IMR-90 (cell line): ENCODE results near the gene ATP8B4. TPM values are rescaled to one million over a fixed set of nuclear protein-coding genes. Genes with fewer than 3 reads are reported as not detected.

Source experiments
- ATAC-seq: fragments of 200-7000 bp; cut with Tn5 transposase; 2 replicates; pipeline ENCODE4 v1.9.1; 2020; ENCODE audit warnings: low read depth, mild to moderate bottlenecking, moderate library complexity
- BruUV-seq: library from RNA; stranded (reverse); fragments of 400-500 nt; replicated peaks from 2 replicates; lab custom pipeline; 2021; lab: Mats Ljungman, UMichigan
- CTCF ChIA-PET: fragments of 300-600 bp; formaldehyde crosslinking; extraction: SDS; loops from one replicate; lab custom pipeline; 2021; ENCODE audit warnings: antibody characterized with exemption; lab: Yijun Ruan, JAX
- POLR2A ChIA-PET: fragments of 300-600 bp; sonication (Branson Sonifier 250); formaldehyde crosslinking; loops from one replicate; lab custom pipeline; 2022; ENCODE audit warnings: antibody characterized with exemption; ENCODE audit not compliant: unreplicated experiment; lab: Charles Lee
- DNase-seq: peaks from one replicate; pipeline ENCODE4 v3.0.0; 2013
- H2AFZ ChIP-seq: replicated peaks from 2 replicates; pipeline ENCODE3; 2013; ENCODE audit warnings: low read length, mild to moderate bottlenecking; ENCODE audit not compliant: poor library complexity
- H2AK5ac ChIP-seq: 2 replicates; pipeline ENCODE4 v1.6.1; 2013; ENCODE audit warnings: low read depth, low read length, inconsistent platforms
- H2AK9ac ChIP-seq: replicated peaks from 2 replicates; pipeline ENCODE3; 2013; ENCODE audit warnings: mild to moderate bottlenecking, low read depth, low read length, moderate library complexity; ENCODE audit not compliant: poor library complexity
- H2BK120ac ChIP-seq: 2 replicates; pipeline ENCODE4 v1.6.1; 2013; ENCODE audit warnings: low read depth, low read length, inconsistent platforms
- H2BK15ac ChIP-seq: 3 replicates; pipeline ENCODE4 v1.6.1; 2013; ENCODE audit warnings: low read depth, low read length, inconsistent platforms
- H2BK20ac ChIP-seq: 2 replicates; pipeline ENCODE4 v1.6.1; 2013; ENCODE audit warnings: low read depth, mild to moderate bottlenecking, inconsistent platforms, low read length, moderate library complexity
- H2BK5ac ChIP-seq: 2 replicates; pipeline ENCODE4 v1.6.1; 2013; ENCODE audit warnings: mild to moderate bottlenecking, low read depth, low read length, inconsistent platforms; ENCODE audit not compliant: poor library complexity, severe bottlenecking
- H3K14ac ChIP-seq: replicated peaks from 2 replicates; pipeline ENCODE4 v1.6.1; 2013; ENCODE audit warnings: low read depth, low read length, inconsistent platforms
- H3K18ac ChIP-seq: 2 replicates; pipeline ENCODE4 v1.6.1; 2013; ENCODE audit warnings: low read depth, low read length, control low read depth
- H3K23ac ChIP-seq: 2 replicates; pipeline ENCODE4 v1.6.1; 2013; ENCODE audit warnings: low read depth, low read length, inconsistent platforms
- H3K27ac ChIP-seq: 2 replicates; pipeline ENCODE4 v1.5.1; 2013; ENCODE audit warnings: mild to moderate bottlenecking, control low read depth, low read length; ENCODE audit not compliant: insufficient read depth
- H3K27me3 ChIP-seq: 2 replicates; pipeline ENCODE4 v1.6.1; 2013; ENCODE audit warnings: low read length; ENCODE audit not compliant: control insufficient read depth, insufficient read depth
- H3K36me3 ChIP-seq: 2 replicates; pipeline ENCODE4 v1.6.1; 2013; ENCODE audit warnings: low read length, mixed read lengths; ENCODE audit not compliant: control insufficient read depth, insufficient read depth
- H3K4ac ChIP-seq: 2 replicates; pipeline ENCODE4 v1.6.1; 2013; ENCODE audit warnings: low read depth, low read length, inconsistent platforms
- H3K4me1 ChIP-seq: 2 replicates; pipeline ENCODE4 v1.6.1; 2013; ENCODE audit warnings: low read length, mixed read lengths; ENCODE audit not compliant: control insufficient read depth, insufficient read depth
- H3K4me2 ChIP-seq: 2 replicates; pipeline ENCODE4 v1.6.1; 2013; ENCODE audit warnings: low read depth, mild to moderate bottlenecking, control low read depth, low read length, moderate library complexity
- H3K4me3 ChIP-seq: 2 replicates; pipeline ENCODE4 v1.5.1; 2013; ENCODE audit warnings: low read depth, mild to moderate bottlenecking, control low read depth, low read length, moderate library complexity; ENCODE audit not compliant: insufficient read depth
- H3K56ac ChIP-seq: 2 replicates; pipeline ENCODE4 v1.6.1; 2013; ENCODE audit warnings: low read length, inconsistent platforms; ENCODE audit not compliant: insufficient read depth; ENCODE audit errors: extremely low read depth
- H3K79me1 ChIP-seq, 2 experiments: 2 replicates each; pipeline ENCODE4 v1.6.1; 2013; ENCODE audit warnings: low read length in 2 of 2, inconsistent platforms in 1 of 2, low read depth in 1 of 2
- H3K9ac ChIP-seq: 2 replicates; pipeline ENCODE4 v1.6.1; 2013; ENCODE audit warnings: low read depth, low read length, control low read depth
- H3K9me1 ChIP-seq: 2 replicates; pipeline ENCODE4 v1.6.1; 2013; ENCODE audit warnings: low read length, inconsistent platforms; ENCODE audit not compliant: insufficient read depth
- H3K9me3 ChIP-seq: 2 replicates; pipeline ENCODE4 v1.6.1; 2013; ENCODE audit warnings: low read length; ENCODE audit not compliant: control insufficient read depth, insufficient read depth
- H4K20me1 ChIP-seq: 2 replicates; pipeline ENCODE4 v1.6.1; 2013; ENCODE audit warnings: low read length, inconsistent platforms; ENCODE audit not compliant: insufficient read depth
- H4K5ac ChIP-seq: 2 replicates; pipeline ENCODE4 v1.6.1; 2013; ENCODE audit warnings: mild to moderate bottlenecking, low read depth, low read length, control low read depth
- H4K8ac ChIP-seq, 2 experiments: 2 replicates each; pipeline ENCODE4 v1.6.1; 2013; ENCODE audit warnings: low read depth in 2 of 2, low read length in 2 of 2, control low read depth in 1 of 2, inconsistent platforms in 1 of 2
- H4K91ac ChIP-seq: 2 replicates; pipeline ENCODE4 v1.6.1; 2013; ENCODE audit warnings: low read depth, low read length, inconsistent platforms; ENCODE audit not compliant: insufficient read depth
- BHLHE40 ChIP-seq: fragments of 150-350 bp; IDR thresholded peaks from 2 replicates; pipeline ENCODE4 v1.6.1; 2016; ENCODE audit warnings: mild to moderate bottlenecking, low read depth, low read length
- CEBPB ChIP-seq: IDR thresholded peaks from 2 replicates; pipeline ENCODE4 v1.6.1; 2012; ENCODE audit warnings: low read depth, low read length, improper control_type of control experiment
- CHD1 ChIP-seq: IDR thresholded peaks from 2 replicates; pipeline ENCODE4 v1.6.1; 2012; ENCODE audit warnings: low read depth, low read length, improper control_type of control experiment
- ELK1 ChIP-seq: fragments of 150-350 bp; IDR thresholded peaks from 2 replicates; pipeline ENCODE4 v1.6.1; 2016; ENCODE audit warnings: low read depth, mild to moderate bottlenecking, low read length, moderate library complexity, borderline replicate concordance
- FOS ChIP-seq: fragments of 150-350 bp; IDR thresholded peaks from 2 replicates; pipeline ENCODE4 v1.6.1; 2016; ENCODE audit warnings: low read depth, low read length
- MAFK ChIP-seq: IDR thresholded peaks from 2 replicates; pipeline ENCODE4 v1.6.1; 2012; ENCODE audit warnings: low read depth, low read length, improper control_type of control experiment
- MAZ ChIP-seq: IDR thresholded peaks from 2 replicates; pipeline ENCODE4 v1.6.1; 2012; ENCODE audit warnings: low read depth, mild to moderate bottlenecking, low read length, improper control_type of control experiment, moderate library complexity, borderline replicate concordance
- NFE2L2 ChIP-seq: fragments of 150-350 bp; IDR thresholded peaks from 2 replicates; pipeline ENCODE4 v1.6.1; 2016; ENCODE audit warnings: low read depth, mild to moderate bottlenecking, low read length
- POLR2A ChIP-seq: IDR thresholded peaks from 2 replicates; pipeline ENCODE4 v1.6.1; 2012; ENCODE audit warnings: mild to moderate bottlenecking, low read depth, low read length
- RAD21 ChIP-seq: IDR thresholded peaks from 2 replicates; pipeline ENCODE4 v1.6.1; 2012; ENCODE audit warnings: low read length, improper control_type of control experiment
- RCOR1 ChIP-seq: IDR thresholded peaks from 2 replicates; pipeline ENCODE4 v1.6.1; 2012; ENCODE audit warnings: mild to moderate bottlenecking, low read length, improper control_type of control experiment; ENCODE audit not compliant: insufficient replicate concordance
- SMC3 ChIP-seq: fragments of 150-350 bp; IDR thresholded peaks from 2 replicates; pipeline ENCODE4 v1.6.1; 2016; ENCODE audit warnings: low read depth, mild to moderate bottlenecking, antibody characterized with exemption, low read length, moderate library complexity
- USF2 ChIP-seq: fragments of 150-350 bp; IDR thresholded peaks from 2 replicates; pipeline ENCODE4 v1.6.1; 2017; ENCODE audit warnings: mild to moderate bottlenecking, antibody characterized with exemption, low read length, low read depth
- WGBS, 2 experiments: methylation state at CpG; one replicate each; pipeline versions ENCODE4 v1.1.5 to v1.1.7; 2013; ENCODE audit warnings: missing lambda C conversion rate in 2 of 2; ENCODE audit not compliant: insufficient read length in 1 of 2; ENCODE audit errors: extremely low coverage in 2 of 2; 5-methylcytosine and 5-hydroxymethylcytosine counted together
- dilution Hi-C: fragments of 300-500 bp; cut with HindIII; formaldehyde crosslinking; loops from one replicate; pipeline ENCODE4 v1.14.3; 2018; ENCODE audit warnings: low sequenced_read_pairs; ENCODE audit not compliant: unreplicated experiment
- in situ Hi-C: fragments of 300-500 bp; cut with MboI; formaldehyde crosslinking; loops from 3 replicates; pipeline ENCODE4 v1.14.3; 2019; ENCODE audit warnings: low sequenced_read_pairs, inconsistent platforms, mixed read lengths
- intact Hi-C: fragments of 100-400 bp; cut with micrococcal nuclease; formaldehyde crosslinking; loops from 2 replicates; pipeline ENCODE4 v1.10.0; 2022
- polyA plus RNA-seq, 3 experiments: library from polyadenylated mRNA; depleted of rRNA; stranded (reverse); fragments of >200 nt; gene quantifications; 2 replicates each; pipeline ENCODE4 v1.2.3, GENCODE V29; 2012; ENCODE audit warnings: low replicate concordance in 1 of 3
- total RNA-seq: library from RNA; depleted of rRNA; stranded (reverse); fragments of >200 nt; gene quantifications from 2 replicates; pipeline ENCODE4 v1.2.3, GENCODE V29; 2012

ATP8B4 gene
- total and polyA plus RNA-seq, 2 of the 4 experiments (the other 2 are of a cell fraction), result 0.12 to 0.54 TPM

GRCh38 chr15:49831206-49831965, 287.6 kb downstream of the ATP8B4 start:
- peaks cover 4% of the 10 kb centered on the region for H3K9me1 ChIP-seq
- H3K36me3 ChIP-seq, result no peaks in the 10 kb centered on the region
- BruUV-seq, result no TSS peak
- peak overlapping the region; percentile 73 for H3K23ac ChIP-seq
- H2BK120ac ChIP-seq, result peak overlapping the region; percentile 87
- H3K27me3 ChIP-seq, result no peaks in the 10 kb centered on the region
- H2AFZ ChIP-seq, result peak overlapping the region; percentile 82
- POLR2A ChIA-PET, result no interaction called here
- peak overlapping the region; percentile 80 for H4K91ac ChIP-seq
- ATAC-seq (peak; percentile 91), DNase-seq (peak; percentile 95)
- H3K79me1 ChIP-seq, result no peaks in the 10 kb centered on the region
- intact Hi-C loops (loop anchor here (5.0 kb wide), 2 partner anchors 134 to 209 kb away; partner anchors contain the start of genes DTWD1 and FAM227B), in situ Hi-C loops (no loop called here), dilution Hi-C loops (no loop called here)
- peak overlapping the region; percentile 30 for H2AK5ac ChIP-seq
- H3K4me1 ChIP-seq, result peaks cover 8% of the 10 kb centered on the region
- H4K20me1 ChIP-seq, result no peaks in the 10 kb centered on the region
- TF ChIP-seq RAD21, result 0 out of 2 replicates have a peak, but pooled peaks have one; percentile 15
- no peak for TF ChIP-seq CHD1
- 0 out of 2 replicates have a peak, but pooled peaks have one; percentile 2 for TF ChIP-seq MAFK
- no peak for TF ChIP-seq USF2
- TF ChIP-seq NFE2L2, result peak; percentile 68
- TF ChIP-seq FOS, result peak; percentile 76; the same call in 1 of the 2 replicates
- TF ChIP-seq MAZ, result no peak
- TF ChIP-seq RCOR1, result peak; percentile 13
- TF ChIP-seq CEBPB, result peak; percentile 50
- peak; percentile 1; the same call in 1 of the 2 replicates for TF ChIP-seq SMC3
- TF ChIP-seq BHLHE40, result no peak; the same call in 1 of the 2 replicates
- no peak for TF ChIP-seq ELK1
- TF ChIP-seq POLR2A, result no peak
- CTCF ChIA-PET, result interaction anchor here (1.1 to 2.0 kb wide), 4 partner anchors 45 to 596 kb away, joined by 3 to 5 read pairs (median 3); no protein-coding TSS in a partner anchor
- peaks cover 2% of the 10 kb centered on the region; the same call in 1 of the 2 replicates for H3K9me3 ChIP-seq
- no peak overlapping the region for H3K4me3 ChIP-seq
- H2AK9ac ChIP-seq, result no peak overlapping the region
- no peak overlapping the region for H3K56ac ChIP-seq
- peak overlapping the region; percentile 61 for H3K27ac ChIP-seq
- H4K8ac ChIP-seq, result peak overlapping the region; percentile 19 to 81; a peak in 3 of 4 replicates
- peak overlapping the region; percentile 77 for H3K4ac ChIP-seq
- H3K9ac ChIP-seq, result no peak overlapping the region
- H2BK15ac ChIP-seq, result peak overlapping the region; percentile 68; the same call in 2 of the 3 replicates
- peak overlapping the region; percentile 22; the same call in 1 of the 2 replicates for H3K4me2 ChIP-seq
- peak overlapping the region; percentile 88 for H2BK20ac ChIP-seq
- peak overlapping the region; percentile 65 for H3K14ac ChIP-seq
- WGBS, 2 experiments, result no CpG with 5 or more reads among the region's 5 CpGs
- peak overlapping the region; percentile 88 for H4K5ac ChIP-seq
- peak overlapping the region; percentile 88 for H2BK5ac ChIP-seq
- H3K18ac ChIP-seq, result peak overlapping the region; percentile 78
